GM18526 (cell line): ENCODE results near the gene DMXL2.
A peak's percentile ranks its signal among the peaks of the same experiment; 100 is the strongest.

ENCODE experiments used
- POLR2A ChIP-seq: IDR thresholded peaks from 3 replicates; pipeline ENCODE4 v1.6.1; 2011; ENCODE audit not compliant: insufficient read length; ENCODE audit errors: extremely low read depth

DMXL2 gene

DNA sequence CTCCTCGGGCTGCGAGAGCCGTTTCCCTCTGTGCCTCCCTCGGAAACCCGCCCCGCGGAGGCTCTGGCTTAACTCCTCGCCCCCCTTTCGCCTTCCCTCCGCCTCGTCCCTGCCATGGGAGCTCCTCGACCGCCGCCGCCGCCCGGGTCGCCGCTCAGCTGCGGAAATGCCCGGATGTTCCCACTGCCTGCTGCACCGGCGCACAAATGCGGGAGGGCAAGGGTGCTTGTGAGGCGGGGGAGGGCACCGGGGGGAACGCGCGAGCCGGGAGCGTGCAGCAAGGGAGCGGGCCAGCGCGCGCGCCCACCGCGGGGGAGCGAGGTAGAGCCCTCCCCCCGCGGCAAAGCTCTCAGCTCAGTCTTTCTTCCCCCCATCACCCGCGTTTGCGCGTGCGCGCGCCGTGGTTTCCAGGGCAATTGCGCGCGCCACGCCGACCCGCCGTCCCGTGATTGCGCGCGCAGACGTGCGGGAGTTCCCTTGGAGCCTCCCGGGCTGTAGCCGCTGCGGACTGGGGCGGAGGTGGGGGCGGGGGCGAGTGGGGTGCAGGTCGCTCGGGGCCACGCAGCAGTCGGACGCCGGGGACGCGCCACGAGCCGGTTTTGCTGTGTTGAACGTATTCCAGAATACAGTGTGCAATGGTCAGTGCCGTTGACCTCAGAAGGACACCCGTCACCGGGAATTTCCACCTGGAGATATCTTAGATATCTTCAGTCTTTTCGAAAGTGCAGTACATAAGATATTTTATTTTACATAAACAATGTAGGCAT, at the start of gene DMXL2:
Gene DMXL2, minus strand, starts transcription at position 168 of the 767 bp plus-strand sequence. CDS start 226 bp downstream, outside the sequence.
- TF ChIP-seq POLR2A, result peak; percentile 24

GRCh38 chr15:51672155-51672687, 49.6 kb upstream of the DMXL2 start:
- TF ChIP-seq POLR2A, result no peak

DNA sequence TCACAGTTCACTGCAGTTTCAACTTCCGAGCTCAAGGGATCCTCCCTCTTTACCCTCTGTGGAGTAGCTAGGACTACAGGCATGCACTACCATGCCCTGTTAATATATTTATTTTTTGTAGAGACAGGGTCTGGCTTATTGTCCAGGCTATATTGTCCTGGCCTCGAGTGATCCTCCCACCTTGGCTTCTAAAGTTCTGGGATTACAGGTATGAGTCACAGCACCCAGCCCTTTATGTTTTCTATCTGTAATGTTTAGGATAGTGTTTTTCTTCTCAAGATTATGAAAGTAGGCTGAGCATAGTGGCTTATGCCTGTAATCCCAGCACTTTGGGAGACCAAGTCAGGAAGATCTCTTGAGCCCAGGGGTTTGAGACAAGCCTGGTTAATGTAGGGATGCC, 46.8 kb upstream of the DMXL2 start:
- no peak for TF ChIP-seq POLR2A

- TF ChIP-seq POLR2A, result no peak
These were observed 45.9 kb upstream of the DMXL2 start for GRCh38 chr15:51668446-51668845.

DNA sequence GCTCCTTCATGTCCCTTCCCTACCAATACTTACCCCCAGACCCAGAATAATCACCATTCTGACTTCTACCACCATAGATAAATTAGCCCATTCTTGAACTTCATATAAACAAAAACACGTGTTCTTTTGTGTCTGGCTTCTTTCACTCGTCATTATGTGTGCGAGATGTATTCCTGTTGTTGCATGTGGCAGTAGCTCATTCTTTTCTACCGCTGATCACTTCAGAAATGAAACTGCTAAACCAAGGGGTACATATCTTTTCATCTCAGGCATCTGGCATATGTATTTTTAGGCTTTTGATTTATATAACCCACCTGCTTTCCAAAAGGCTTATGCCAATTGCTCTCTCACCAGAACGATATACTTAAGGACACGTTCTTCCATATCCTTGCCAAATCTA, 44.9 kb upstream of the DMXL2 start:
- TF ChIP-seq POLR2A, result no peak

DNA sequence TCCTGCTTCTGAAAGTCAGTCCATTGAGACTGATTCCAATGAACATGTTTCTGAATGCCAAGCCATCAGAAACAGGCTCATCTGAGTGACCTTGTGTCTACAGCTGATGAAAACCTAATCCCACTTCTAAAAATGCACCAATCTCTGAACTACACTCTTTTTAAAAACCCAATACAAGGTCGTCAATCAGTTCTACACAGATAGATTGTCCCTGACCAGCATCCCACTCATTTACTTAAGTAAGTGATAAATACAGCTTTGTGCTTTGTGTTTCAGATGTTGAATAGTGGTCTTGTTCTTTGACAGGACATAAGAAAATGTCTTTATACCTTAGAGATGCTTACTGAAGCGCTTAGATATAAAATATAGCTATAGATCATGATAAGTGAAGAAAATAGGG, 38.5 kb upstream of the DMXL2 start:
- TF ChIP-seq POLR2A, result no peak

DNA sequence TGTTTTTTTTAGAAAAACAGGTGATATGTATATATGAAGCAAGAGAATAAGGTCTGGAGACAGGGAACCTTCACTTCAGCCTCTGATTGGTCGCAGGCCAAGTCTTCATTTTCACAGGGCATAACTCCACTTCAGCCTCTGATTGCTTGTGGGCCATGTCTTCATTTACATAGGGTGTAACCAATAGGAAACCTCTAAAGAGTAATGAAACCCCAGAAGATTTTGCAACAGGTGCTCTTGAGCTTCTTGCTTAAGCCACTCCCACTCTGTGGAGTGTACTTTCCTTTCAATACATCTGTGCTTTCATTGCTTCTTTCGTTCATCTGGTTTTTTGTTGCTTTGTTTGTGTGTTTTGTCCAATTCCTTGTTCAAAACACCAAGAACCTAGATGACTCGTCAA, 36.1 kb upstream of the DMXL2 start:
- TF ChIP-seq POLR2A, result no peak

DNA sequence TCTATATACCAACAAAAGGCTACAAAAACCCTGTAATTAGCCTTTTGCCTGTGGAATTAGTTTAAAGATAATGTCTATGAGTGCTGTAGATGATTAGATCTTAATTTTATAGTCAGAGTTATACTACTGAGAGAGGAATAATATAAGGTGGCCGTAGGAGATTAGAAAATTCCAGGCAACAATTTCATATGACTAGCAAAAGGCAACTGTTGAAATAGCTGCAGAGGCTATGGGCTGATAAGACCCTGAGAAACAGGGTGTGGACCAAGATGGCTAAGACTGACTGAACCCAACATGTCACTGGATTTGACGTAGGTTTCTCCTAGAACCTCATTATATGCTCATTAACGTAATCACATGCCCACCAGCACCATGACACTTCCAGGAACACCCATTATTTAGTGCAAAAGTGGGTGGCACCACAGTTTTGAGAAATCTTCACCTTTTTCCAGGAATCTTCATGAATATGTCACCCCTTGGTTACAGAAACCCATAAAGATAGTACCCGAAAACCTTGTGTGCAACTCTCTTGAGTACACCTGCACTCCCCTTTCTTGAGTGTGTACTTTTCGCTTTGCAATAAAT, 29.6 kb upstream of the DMXL2 start:
- no peak for TF ChIP-seq POLR2A

DNA sequence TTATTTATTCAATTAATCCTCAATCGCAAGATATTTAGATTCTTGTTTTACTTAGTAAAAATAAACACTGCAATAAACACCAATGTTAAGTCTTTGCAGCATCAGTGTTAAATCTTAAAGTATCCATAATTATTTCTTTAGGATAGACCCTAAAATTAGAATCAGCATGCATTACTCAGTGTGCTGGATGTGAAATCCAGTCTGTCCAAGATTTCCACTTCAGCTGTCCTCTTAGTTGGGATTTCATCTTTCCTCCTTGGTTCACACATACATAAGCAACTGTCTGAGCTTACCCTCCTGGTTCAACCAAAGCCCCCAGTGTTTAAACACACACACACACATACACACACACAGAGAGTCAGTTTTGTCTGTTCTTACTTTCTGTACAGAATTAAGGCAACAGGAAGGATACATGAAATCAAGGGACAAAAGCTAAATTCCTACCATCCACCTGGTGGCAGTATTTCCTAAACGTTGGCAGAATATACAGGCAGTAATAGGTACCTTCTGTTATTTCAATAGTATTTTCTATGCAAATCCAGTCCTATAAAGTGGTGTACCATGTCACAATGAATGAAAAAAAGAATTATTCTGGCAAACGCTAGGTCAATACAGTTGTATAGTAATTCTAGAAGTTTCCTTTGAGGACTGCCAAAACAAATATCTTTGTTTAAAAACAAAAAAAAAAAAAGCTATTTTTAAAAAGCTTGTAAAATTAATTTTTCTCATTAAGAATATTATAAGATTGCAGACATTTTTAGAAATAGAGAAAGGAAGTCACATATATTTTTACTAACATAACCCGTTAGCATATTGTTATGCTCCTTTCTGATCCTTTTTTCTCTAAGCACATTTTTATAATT, 27.3 kb upstream of the DMXL2 start:
- no peak for TF ChIP-seq POLR2A

- TF ChIP-seq POLR2A, result no peak
These were observed 24.6 kb upstream of the DMXL2 start for GRCh38 chr15:51647128-51647562.

DNA sequence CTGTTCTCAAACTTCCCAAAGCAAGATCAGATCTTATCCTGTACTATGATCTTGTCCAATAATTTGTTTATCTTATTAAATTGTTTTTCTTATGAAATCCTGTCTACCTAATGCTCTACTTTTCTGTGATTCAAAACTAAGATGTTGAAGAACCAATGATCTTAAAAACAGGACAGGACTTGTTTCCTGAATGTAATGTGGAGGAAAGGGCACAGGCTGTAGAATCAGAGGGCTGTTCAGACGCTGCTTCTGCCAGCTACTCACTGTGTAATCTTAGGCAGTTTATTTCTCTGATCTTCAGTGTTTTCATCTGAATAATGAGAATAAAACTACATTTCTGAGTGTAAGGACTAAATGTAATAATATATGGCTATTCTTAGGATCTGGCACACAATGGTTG, 20.1 kb upstream of the DMXL2 start:
- no peak for TF ChIP-seq POLR2A

- no peak for TF ChIP-seq POLR2A
These were observed 19.0 kb upstream of the DMXL2 start for GRCh38 chr15:51641490-51642130.

DNA sequence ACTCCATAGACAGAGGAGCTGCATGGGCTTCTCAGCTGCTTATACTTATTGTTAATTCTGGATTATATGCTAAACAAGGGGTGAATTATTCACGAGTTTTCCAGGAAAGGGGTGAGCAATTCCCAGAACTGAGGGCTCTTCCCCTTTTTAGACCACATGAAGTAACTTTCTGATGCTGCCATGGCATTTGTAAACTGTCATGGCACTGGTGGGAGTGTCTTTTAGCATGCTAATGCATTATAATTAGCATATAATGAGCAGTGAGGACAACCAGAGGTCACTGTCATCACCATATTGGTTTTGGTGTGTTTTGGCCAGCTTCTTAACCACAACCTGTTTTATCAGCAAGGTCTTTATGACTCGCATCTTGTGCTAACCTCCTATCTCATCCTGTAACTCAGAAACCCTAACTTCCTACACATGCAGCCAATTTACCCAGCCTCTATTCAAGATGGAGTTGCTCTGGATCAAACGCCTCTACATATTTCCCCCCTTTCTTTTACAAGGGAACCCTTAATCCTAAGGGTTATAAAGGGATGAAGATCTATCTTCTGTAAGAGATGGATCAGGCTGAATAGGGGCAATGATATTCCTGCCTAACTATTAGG, 12.1 kb upstream of the DMXL2 start:
- TF ChIP-seq POLR2A, result no peak

- no peak for TF ChIP-seq POLR2A
These were observed 7.0 kb upstream of the DMXL2 start for GRCh38 chr15:51629612-51630011.

DNA sequence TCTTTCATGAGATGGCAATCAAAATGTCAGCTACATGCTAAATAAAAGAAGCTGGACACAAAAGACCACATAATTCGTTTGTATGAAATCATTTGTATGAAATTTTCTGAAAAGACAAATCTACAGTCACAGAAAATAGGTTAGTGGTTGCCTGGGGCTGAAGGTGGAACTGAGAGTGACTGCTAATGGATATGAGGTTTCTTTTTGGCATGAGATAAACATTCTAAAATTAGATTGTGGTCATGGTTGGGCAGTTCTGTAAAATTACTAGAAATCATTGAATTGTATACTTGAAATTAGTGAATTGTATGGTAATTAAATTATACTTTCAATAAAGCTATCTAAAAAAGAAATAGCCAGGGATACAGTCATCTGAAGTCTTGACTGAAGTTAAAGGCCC, 2.7 kb upstream of the DMXL2 start:
- no peak for TF ChIP-seq POLR2A
